GM23338 (cell line): ENCODE results near the gene TMEM132D. TPM values are rescaled to one million over a fixed set of nuclear protein-coding genes. Genes with fewer than 3 reads are reported as not detected.

Source experiments
- ATAC-seq: fragments of 200-7000 bp; cut with Tn5 transposase; 3 replicates; pipeline ENCODE4 v1.9.1; 2020
- DNase-seq: peaks from one replicate; pipeline ENCODE4 v3.0.0-alpha.2; 2015; ENCODE audit warnings: low spot score
- H2AFZ ChIP-seq: fragments of 200-600 bp; sonication (generic); 2 replicates; pipeline ENCODE4 v1.8.0; 2016; ENCODE audit warnings: antibody characterized with exemption, mild to moderate bottlenecking, moderate library complexity
- H3F3A ChIP-seq: fragments of 200-600 bp; sonication (generic); replicated peaks from 2 replicates; pipeline ENCODE4 v1.8.0; 2017; ENCODE audit warnings: antibody characterized with exemption, mixed run types, low read depth
- H3K27ac ChIP-seq: fragments of 200-600 bp; sonication (generic); 2 replicates; pipeline ENCODE4 v1.6.1; 2016; ENCODE audit warnings: low read depth
- H3K27me3 ChIP-seq: fragments of 200-600 bp; sonication (generic); 2 replicates; pipeline ENCODE4 v1.8.0; 2016; ENCODE audit warnings: mild to moderate bottlenecking, mixed run types, moderate library complexity; ENCODE audit not compliant: insufficient read depth
- H3K36me3 ChIP-seq: fragments of 200-600 bp; sonication (generic); 2 replicates; pipeline ENCODE4 v1.8.0; 2016; ENCODE audit warnings: mild to moderate bottlenecking; ENCODE audit not compliant: insufficient read depth
- H3K4me1 ChIP-seq: fragments of 200-600 bp; sonication (generic); 2 replicates; pipeline ENCODE4 v1.8.0; 2016; ENCODE audit warnings: mild to moderate bottlenecking, moderate library complexity; ENCODE audit not compliant: insufficient read depth
- H3K4me2 ChIP-seq: fragments of 200-600 bp; sonication (generic); 2 replicates; pipeline ENCODE4 v1.7.1; 2017; ENCODE audit warnings: mixed run types
- H3K4me3 ChIP-seq: fragments of 200-600 bp; sonication (generic); 2 replicates; pipeline ENCODE4 v1.6.1; 2016; ENCODE audit warnings: mixed run types
- H3K79me2 ChIP-seq: fragments of 200-600 bp; sonication (generic); replicated peaks from 2 replicates; pipeline ENCODE4 v1.8.0; 2017; ENCODE audit warnings: mild to moderate bottlenecking; ENCODE audit not compliant: insufficient read depth
- H3K9me2 ChIP-seq: fragments of 200-600 bp; sonication (generic); 2 replicates; pipeline ENCODE4 v1.8.0; 2017; ENCODE audit not compliant: insufficient read depth
- H4K20me1 ChIP-seq: fragments of 200-600 bp; sonication (generic); replicated peaks from 2 replicates; pipeline ENCODE4 v1.8.0; 2017; ENCODE audit warnings: mild to moderate bottlenecking; ENCODE audit not compliant: insufficient read depth
- H3K27ac Mint-ChIP-seq: 2 replicates; pipeline ENCODE4 v1.8.0; 2020; ENCODE audit warnings: inconsistent platforms, mild to moderate bottlenecking, moderate library complexity, mixed read lengths
- H3K27me3 Mint-ChIP-seq: 3 replicates; pipeline ENCODE4 v1.8.0; 2022; ENCODE audit warnings: low read depth, mild to moderate bottlenecking, moderate library complexity, mixed read lengths, inconsistent platforms; ENCODE audit not compliant: insufficient read depth, poor library complexity
- H3K36me3 Mint-ChIP-seq: 3 replicates; pipeline ENCODE4 v1.8.0; 2021; ENCODE audit warnings: low read depth, mild to moderate bottlenecking, inconsistent platforms, moderate library complexity, mixed read lengths
- H3K4me1 Mint-ChIP-seq: 3 replicates; pipeline ENCODE4 v1.8.0; 2020; ENCODE audit warnings: mild to moderate bottlenecking, inconsistent platforms, mixed read lengths
- H3K4me3 Mint-ChIP-seq: 3 replicates; pipeline ENCODE4 v1.8.0; 2021; ENCODE audit warnings: moderate library complexity, mild to moderate bottlenecking, inconsistent platforms, mixed read lengths
- H3K9me3 Mint-ChIP-seq: 3 replicates; pipeline ENCODE4 v1.8.0; 2020; ENCODE audit warnings: moderate library complexity, mild to moderate bottlenecking, inconsistent platforms, mixed read lengths
- CREB1 ChIP-seq: fragments of 250-450 bp; sonication (Bioruptor Pico); IDR thresholded peaks from 2 replicates; pipeline ENCODE4 v1.5.0; 2020; ENCODE audit warnings: low read depth, mild to moderate bottlenecking, moderate library complexity
- CTCF ChIP-seq, 2 experiments: fragments of 200-600 bp in 1 of 2; sonication (generic) in 1 of 2; conservative IDR thresholded peaks; 2 replicates each; pipeline versions ENCODE4 v1.5.1 to v1.6.1; 2016 to 2017; ENCODE audit warnings: antibody characterized with exemption in 2 of 2, low read depth in 2 of 2, mild to moderate bottlenecking in 2 of 2, moderate library complexity in 1 of 2
- EZH2 ChIP-seq: fragments of 200-600 bp; sonication (generic); IDR thresholded peaks from one replicate; pipeline ENCODE4 v1.8.0; 2017; ENCODE audit warnings: antibody characterized with exemption, mild to moderate bottlenecking, low read depth; ENCODE audit not compliant: unreplicated experiment
- EZH2phosphoT487 ChIP-seq: fragments of 200-600 bp; sonication (generic); IDR thresholded peaks from one replicate; pipeline ENCODE4 v1.8.1; 2018; ENCODE audit warnings: antibody characterized with exemption; ENCODE audit not compliant: unreplicated experiment
- JUNB ChIP-seq: IDR thresholded peaks from one replicate; pipeline ENCODE4 v1.6.1; 2016; ENCODE audit warnings: antibody characterized with exemption; ENCODE audit not compliant: unreplicated experiment
- POLR2AphosphoS5 ChIP-seq: IDR thresholded peaks from 2 replicates; pipeline ENCODE4 v1.6.1; 2016; ENCODE audit warnings: antibody characterized with exemption, low read depth
- ZNF331 ChIP-seq: fragments of 250-450 bp; sonication (Bioruptor Pico); IDR thresholded peaks from 2 replicates; pipeline ENCODE4 v1.5.0; 2020; ENCODE audit warnings: low read depth, mild to moderate bottlenecking, moderate library complexity
- ZNF462 ChIP-seq: fragments of 250-450 bp; sonication (Bioruptor Pico); IDR thresholded peaks from 2 replicates; pipeline ENCODE4 v1.5.0; 2020; ENCODE audit warnings: mild to moderate bottlenecking, moderate library complexity
- polyA plus RNA-seq: library from polyadenylated mRNA; unstranded; fragments of >200 nt; fragmentation: Nextera tagmentation; extraction: Ambion mirVana; gene quantifications from 2 replicates; pipeline ENCODE4 v1.2.1, GENCODE V29; 2016
- total RNA-seq: library from RNA; depleted of rRNA; stranded (reverse); fragments of >200 nt; shearing (Covaris generic); gene quantifications from 2 replicates; pipeline ENCODE4 v1.2.3, GENCODE V29; 2014

The TMEM132D gene
- total and polyA plus RNA-seq, 2 experiments from 2014 or later, result 0.44 to 5.3 TPM

- no peak for TF ChIP-seq CREB1 (CRISPR knock-in tag)
- TF ChIP-seq JUNB, result no peak
- no peak for TF ChIP-seq ZNF331 (CRISPR knock-in tag)
- no peak for TF ChIP-seq EZH2
- TF ChIP-seq EZH2phosphoT487, result no peak
- TF ChIP-seq CTCF (conservative IDR thresholded peaks at IDR 0.05; ENCODE audit: low read depth in 2 of 2), result no peak
- TF ChIP-seq POLR2AphosphoS5, result no peak
These were observed 645.0 kb downstream of the TMEM132D start (continued) for GRCh38 chr12:129258781-129259318.

GRCh38 chr12:129257524-129257923, 646.3 kb downstream of the TMEM132D start:
- H3K27ac Mint-ChIP-seq, result no peak overlapping the region
- Histone ChIP-seq H3K36me3 (no peaks in the 10 kb centered on the region), H3K9me2 (no peaks in the 10 kb centered on the region), H3K4me1 (no peaks in the 10 kb centered on the region), H4K20me1 (no peaks in the 10 kb centered on the region), H3F3A (no peaks in the 10 kb centered on the region), H3K4me2 (no peak overlapping the region), H3K27ac (no peak overlapping the region), H3K27me3 (no peaks in the 10 kb centered on the region), H2AFZ (no peak overlapping the region), H3K4me3 (no peak overlapping the region), H3K79me2 (no peaks in the 10 kb centered on the region)
- peaks cover 98% of the 10 kb centered on the region for H3K9me3 Mint-ChIP-seq
- no peak overlapping the region for H3K4me3 Mint-ChIP-seq
- no peak for DNase-seq
- peaks cover 49% of the 10 kb centered on the region for H3K36me3 Mint-ChIP-seq
- no peak for ATAC-seq
- no peaks in the 10 kb centered on the region for H3K4me1 Mint-ChIP-seq
- TF ChIP-seq EZH2 (no peak), ZNF462 (CRISPR knock-in tag) (no peak)
- peaks cover 4% of the 10 kb centered on the region for H3K27me3 Mint-ChIP-seq
